ENCODE results near the gene ACBD4. TPM values are rescaled to one million over a fixed set of nuclear protein-coding genes. Genes with fewer than 3 reads are reported as not detected.

The ACBD4 gene
- total RNA-seq, 2 experiments from 2014 or later = 24.8 to 26.3 TPM

DNA sequence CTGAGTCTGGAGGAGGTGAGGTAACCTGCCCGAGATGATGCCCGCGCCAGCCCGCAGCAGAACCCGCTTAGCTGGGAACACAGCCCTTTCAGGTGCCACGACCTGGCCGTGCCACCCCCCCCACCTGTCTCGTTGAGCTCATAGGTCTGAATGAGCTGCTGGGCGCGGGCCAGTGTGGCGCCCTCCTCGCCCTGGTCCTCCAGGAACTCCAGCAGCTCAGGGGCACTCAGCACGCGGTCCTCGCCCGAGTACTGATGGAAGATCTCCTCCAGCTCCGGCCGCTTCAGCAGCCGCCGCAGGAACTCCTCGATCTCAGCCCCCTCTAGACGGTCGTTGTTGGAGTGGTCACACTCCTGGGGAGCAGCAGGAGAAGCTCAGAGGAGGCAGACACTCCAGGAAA is 16.8 kb upstream of the ACBD4 start:
- Mint-ChIP-seq H3K9me3 (no peaks in the 10 kb centered on the region), H3K27me3 (no peaks in the 10 kb centered on the region), H3K27ac (no peak overlapping the region), H3K36me3 (ENCODE audit: low read depth) (no peaks in the 10 kb centered on the region), H3K4me3 (no peak overlapping the region), H3K4me1 (ENCODE audit: low read depth) (no peaks in the 10 kb centered on the region)
- no peaks in the 10 kb centered on the region for H3K36me3 ChIP-seq (ENCODE audit: insufficient read depth, low read length)
- CTCF ChIA-PET = interaction anchor here (1.4 to 1.9 kb wide), 2 partner anchors 17 kb away, joined by 4 to 6 read pairs; partner anchors contain the start of gene ACBD4
- H3K27me3 ChIP-seq (ENCODE audit: control insufficient read depth in 1 of 2, insufficient read depth in 2 of 2, low read length in 2 of 2) = no peaks in the 10 kb centered on the region
- H3K27ac ChIP-seq (ENCODE audit: low read depth in 1 of 2, low read length in 2 of 2) = no peak overlapping the region
- TF ChIP-seq, protein P1, sequence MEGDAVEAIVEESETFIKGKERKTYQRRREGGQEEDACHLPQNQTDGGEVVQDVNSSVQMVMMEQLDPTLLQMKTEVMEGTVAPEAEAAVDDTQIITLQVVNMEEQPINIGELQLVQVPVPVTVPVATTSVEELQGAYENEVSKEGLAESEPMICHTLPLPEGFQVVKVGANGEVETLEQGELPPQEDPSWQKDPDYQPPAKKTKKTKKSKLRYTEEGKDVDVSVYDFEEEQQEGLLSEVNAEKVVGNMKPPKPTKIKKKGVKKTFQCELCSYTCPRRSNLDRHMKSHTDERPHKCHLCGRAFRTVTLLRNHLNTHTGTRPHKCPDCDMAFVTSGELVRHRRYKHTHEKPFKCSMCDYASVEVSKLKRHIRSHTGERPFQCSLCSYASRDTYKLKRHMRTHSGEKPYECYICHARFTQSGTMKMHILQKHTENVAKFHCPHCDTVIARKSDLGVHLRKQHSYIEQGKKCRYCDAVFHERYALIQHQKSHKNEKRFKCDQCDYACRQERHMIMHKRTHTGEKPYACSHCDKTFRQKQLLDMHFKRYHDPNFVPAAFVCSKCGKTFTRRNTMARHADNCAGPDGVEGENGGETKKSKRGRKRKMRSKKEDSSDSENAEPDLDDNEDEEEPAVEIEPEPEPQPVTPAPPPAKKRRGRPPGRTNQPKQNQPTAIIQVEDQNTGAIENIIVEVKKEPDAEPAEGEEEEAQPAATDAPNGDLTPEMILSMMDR (IDR thresholded peaks at IDR 0.05) = no peak
- POLR2A ChIA-PET = no interaction called here
- ATAC-seq (ENCODE audit: poor library complexity) = no peak
- H3K9me3 ChIP-seq (ENCODE audit: control insufficient read depth in 1 of 2, insufficient read depth in 1 of 2, low read length in 2 of 2) = no peaks in the 10 kb centered on the region
- no peak for DNase-seq
- peaks cover 1% of the 10 kb centered on the region for H3K4me1 ChIP-seq (ENCODE audit: insufficient read depth, low read length)
- H3K4me3 ChIP-seq (ENCODE audit: low read length) = no peak overlapping the region
- intact Hi-C loops (cut with DNase I, micrococcal nuclease) = no loop called here

DNA sequence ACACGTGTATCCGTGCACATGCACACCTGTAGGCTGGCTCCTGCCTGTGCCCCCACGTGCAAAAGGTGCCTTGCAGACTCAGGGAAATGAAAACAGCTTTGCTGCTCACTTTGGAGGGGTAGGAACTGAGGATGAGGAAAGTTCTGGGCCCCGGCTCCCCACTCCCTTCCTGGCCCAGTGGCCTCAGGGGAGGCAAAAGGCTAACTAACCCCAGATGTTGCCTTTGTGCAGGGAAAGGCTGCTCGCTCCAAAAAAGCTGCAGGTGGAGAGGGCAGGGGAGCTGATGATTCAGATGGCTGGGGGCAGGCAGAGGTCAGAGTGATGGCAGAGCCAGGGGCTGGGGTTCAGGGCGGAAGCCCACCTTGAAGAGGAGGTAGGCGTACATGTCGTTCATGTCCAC is 15.5 kb upstream of the ACBD4 start:
- Mint-ChIP-seq H3K9me3 (no peaks in the 10 kb centered on the region), H3K4me1 (ENCODE audit: low read depth) (no peaks in the 10 kb centered on the region), H3K27me3 (no peaks in the 10 kb centered on the region), H3K4me3 (no peak overlapping the region), H3K27ac (no peak overlapping the region), H3K36me3 (ENCODE audit: low read depth) (no peaks in the 10 kb centered on the region)
- H3K4me3 ChIP-seq (ENCODE audit: low read length) = no peak overlapping the region
- H3K36me3 ChIP-seq (ENCODE audit: insufficient read depth, low read length) = no peaks in the 10 kb centered on the region
- H3K27me3 ChIP-seq (ENCODE audit: control insufficient read depth in 1 of 2, insufficient read depth in 2 of 2, low read length in 2 of 2) = no peaks in the 10 kb centered on the region
- no peak for DNase-seq
- H3K4me1 ChIP-seq (ENCODE audit: insufficient read depth, low read length) = peaks cover 10% of the 10 kb centered on the region
- intact Hi-C loops (cut with DNase I, micrococcal nuclease) = no loop called here
- TF ChIP-seq, protein P1 (IDR thresholded peaks at IDR 0.05) = no peak
- H3K27ac ChIP-seq (ENCODE audit: low read depth in 1 of 2, low read length in 2 of 2) = no peak overlapping the region
- ChIA-PET POLR2A (no interaction called here), CTCF (interaction anchor here (1.9 kb wide), 1 partner anchor 15 kb away, joined by 6 read pairs; the partner anchor contains the start of gene ACBD4)
- no peak for ATAC-seq (ENCODE audit: poor library complexity)
- no peaks in the 10 kb centered on the region for H3K9me3 ChIP-seq (ENCODE audit: control insufficient read depth in 1 of 2, insufficient read depth in 1 of 2, low read length in 2 of 2)

DNA sequence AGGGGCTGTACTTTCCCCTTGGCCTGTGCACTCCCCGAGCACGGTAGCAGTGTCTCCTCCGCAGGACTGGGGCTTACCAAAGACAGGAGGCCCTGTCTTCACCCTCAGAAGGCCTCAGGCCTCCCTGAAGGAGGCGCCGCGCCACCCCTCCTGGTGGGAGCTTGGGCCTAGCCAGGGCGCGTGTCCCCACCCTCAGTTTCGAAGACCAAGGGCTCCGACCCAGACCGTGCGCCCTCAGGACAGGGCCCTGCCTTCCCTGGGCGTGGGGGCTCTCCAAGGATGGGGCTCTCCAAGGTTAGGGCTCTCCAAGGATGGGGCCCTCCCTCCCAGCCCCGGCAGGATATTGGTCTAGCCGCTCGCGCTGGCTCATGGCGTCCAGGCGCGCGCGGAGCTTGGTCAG is 14.9 kb upstream of the ACBD4 start:
- ATAC-seq (ENCODE audit: poor library complexity) = no peak
- Histone ChIP-seq H3K27me3 (ENCODE audit: control insufficient read depth in 1 of 2, insufficient read depth in 2 of 2, low read length in 2 of 2) (no peaks in the 10 kb centered on the region), H3K4me3 (ENCODE audit: low read length) (no peak overlapping the region), H3K27ac (ENCODE audit: low read depth in 1 of 2, low read length in 2 of 2) (no peak overlapping the region), H3K4me1 (ENCODE audit: insufficient read depth, low read length) (peaks cover 10% of the 10 kb centered on the region), H3K36me3 (ENCODE audit: insufficient read depth, low read length) (no peaks in the 10 kb centered on the region), H3K9me3 (ENCODE audit: control insufficient read depth in 1 of 2, insufficient read depth in 1 of 2, low read length in 2 of 2) (no peaks in the 10 kb centered on the region)
- no peaks in the 10 kb centered on the region for H3K4me1 Mint-ChIP-seq (ENCODE audit: low read depth)
- H3K36me3 Mint-ChIP-seq (ENCODE audit: low read depth) = no peaks in the 10 kb centered on the region
- CTCF ChIA-PET = interaction anchor here (1.9 kb wide), 1 partner anchor 15 kb away, joined by 6 read pairs; the partner anchor contains the start of gene ACBD4
- TF ChIP-seq, protein P1 (IDR thresholded peaks at IDR 0.05) = no peak
- H3K27me3 Mint-ChIP-seq = no peaks in the 10 kb centered on the region
- intact Hi-C loops (cut with DNase I, micrococcal nuclease) = no loop called here
- DNase-seq = no peak
- no peak overlapping the region for H3K4me3 Mint-ChIP-seq
- no peaks in the 10 kb centered on the region for H3K9me3 Mint-ChIP-seq
- H3K27ac Mint-ChIP-seq = no peak overlapping the region
- POLR2A ChIA-PET = no interaction called here

Measured in CD4-positive, alpha-beta T cell (primary cell).